Thyroid gland (tissue), 4 donors: ENCODE data around the gene PPP2R2B. TPM values are rescaled to one million over a fixed set of nuclear protein-coding genes. Genes with fewer than 3 reads are reported as not detected.
"Not testable (repeated sequence)": the region's sequence is repeated elsewhere in the genome, so short reads cannot be mapped to it uniquely, and the experiment has no call there.

Source experiments
- DNase-seq, 2 donors: peaks; one replicate each; pipeline ENCODE4 v3.0.0-alpha.2; 2019
- H3K27ac ChIP-seq, 3 donors: fragments of 200-600 bp; sonication (generic); 1 replicate in 2 of 3; 2 replicates in 1 of 3; pipeline ENCODE4 v1.5.1; 2016 to 2019; ENCODE audit warnings: mild to moderate bottlenecking in 1 of 3, moderate library complexity in 1 of 3
- H3K27me3 ChIP-seq: fragments of 200-600 bp; sonication (generic); one replicate; pipeline ENCODE4 v1.5.1; 2019
- H3K36me3 ChIP-seq, 2 donors: fragments of 200-600 bp; sonication (generic); one replicate each; pipeline ENCODE4 v1.5.1; 2016 to 2019
- H3K4me1 ChIP-seq, 2 donors: fragments of 200-600 bp; sonication (generic); one replicate each; pipeline ENCODE4 v1.5.1; 2017 to 2019
- H3K4me3 ChIP-seq, 3 donors: fragments of 200-600 bp; sonication (generic); replicated peaks in 1 of 3; 1 replicate in 2 of 3; 2 replicates in 1 of 3; pipeline ENCODE4 v1.5.1; 2016; ENCODE audit warnings: mild to moderate bottlenecking in 1 of 3
- H3K9me3 ChIP-seq: fragments of 200-600 bp; sonication (generic); one replicate; pipeline ENCODE4 v1.5.1; 2017
- POLR2A ChIP-seq, 2 donors: fragments of 450-650 bp; IDR thresholded peaks; one replicate each; pipeline ENCODE4 v1.6.1; 2017; ENCODE audit warnings: antibody characterized with exemption in 2 of 2, mild to moderate bottlenecking in 2 of 2, moderate library complexity in 1 of 2
- WGBS, 2 donors: methylation state at CpG; one replicate each; pipeline ENCODE4 v1.1.5; 2017; 5-methylcytosine and 5-hydroxymethylcytosine counted together
- intact Hi-C: fragments of 100-400 bp; cut with DNase I; formaldehyde crosslinking; loops from one replicate; pipeline ENCODE4 v1.15.1; 2023
- total RNA-seq, 4 donors: library from RNA; depleted of rRNA; stranded (reverse); fragments of >200 nt; gene quantifications; one replicate each; pipeline ENCODE4 v1.2.3, GENCODE V29; 2016
- TF ChIP-seq, protein P1 (sequence below), 6 experiments: fragments of 200-600 bp in 3 of 6; fragments of 450-650 bp in 3 of 6; sonication (generic) in 3 of 6; IDR thresholded peaks; one replicate each; pipeline ENCODE4 v1.5.1; 2016 to 2019; ENCODE audit warnings: antibody characterized with exemption in 6 of 6, mild to moderate bottlenecking in 2 of 6, inconsistent platforms in 1 of 6, moderate library complexity in 1 of 6

PPP2R2B gene
- total RNA-seq, 4 donors from 2014 or later: 1.1 to 5.0 (median 2.9) TPM

- no peaks in the 10 kb centered on the region for H3K36me3 ChIP-seq
- WGBS, 2 donors: 54 to 75% methylated on average over 1 of the region's 1 CpG
- H3K9me3 ChIP-seq: no peaks in the 10 kb centered on the region
- intact Hi-C loops: no loop called here
- H3K4me3 ChIP-seq: no peak overlapping the region
- H3K27me3 ChIP-seq: no peaks in the 10 kb centered on the region
- TF ChIP-seq, protein P1, sequence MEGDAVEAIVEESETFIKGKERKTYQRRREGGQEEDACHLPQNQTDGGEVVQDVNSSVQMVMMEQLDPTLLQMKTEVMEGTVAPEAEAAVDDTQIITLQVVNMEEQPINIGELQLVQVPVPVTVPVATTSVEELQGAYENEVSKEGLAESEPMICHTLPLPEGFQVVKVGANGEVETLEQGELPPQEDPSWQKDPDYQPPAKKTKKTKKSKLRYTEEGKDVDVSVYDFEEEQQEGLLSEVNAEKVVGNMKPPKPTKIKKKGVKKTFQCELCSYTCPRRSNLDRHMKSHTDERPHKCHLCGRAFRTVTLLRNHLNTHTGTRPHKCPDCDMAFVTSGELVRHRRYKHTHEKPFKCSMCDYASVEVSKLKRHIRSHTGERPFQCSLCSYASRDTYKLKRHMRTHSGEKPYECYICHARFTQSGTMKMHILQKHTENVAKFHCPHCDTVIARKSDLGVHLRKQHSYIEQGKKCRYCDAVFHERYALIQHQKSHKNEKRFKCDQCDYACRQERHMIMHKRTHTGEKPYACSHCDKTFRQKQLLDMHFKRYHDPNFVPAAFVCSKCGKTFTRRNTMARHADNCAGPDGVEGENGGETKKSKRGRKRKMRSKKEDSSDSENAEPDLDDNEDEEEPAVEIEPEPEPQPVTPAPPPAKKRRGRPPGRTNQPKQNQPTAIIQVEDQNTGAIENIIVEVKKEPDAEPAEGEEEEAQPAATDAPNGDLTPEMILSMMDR (IDR thresholded peaks at IDR 0.05): no peak
- no peak for TF ChIP-seq POLR2A (IDR thresholded peaks at IDR 0.05)
- no peaks in the 10 kb centered on the region for H3K4me1 ChIP-seq
- no peak overlapping the region for H3K27ac ChIP-seq
- DNase-seq: no peak
Measured at GRCh38 chr5:146622391-146622790, 256.2 kb downstream of the PPP2R2B start.

- intact Hi-C loops: no loop called here
- H3K27ac ChIP-seq: no peak overlapping the region
- DNase-seq: no peak
- TF ChIP-seq, protein P1 (IDR thresholded peaks at IDR 0.05): no peak
- TF ChIP-seq POLR2A (IDR thresholded peaks at IDR 0.05): no peak
- no peaks in the 10 kb centered on the region for H3K4me1 ChIP-seq
- no peaks in the 10 kb centered on the region for H3K36me3 ChIP-seq
- H3K27me3 ChIP-seq: no peaks in the 10 kb centered on the region
- H3K9me3 ChIP-seq: no peaks in the 10 kb centered on the region
- H3K4me3 ChIP-seq: no peak overlapping the region
- 43 to 44% methylated on average over 4 to 5 of the region's 5 CpGs for WGBS, 2 donors
Measured at GRCh38 chr5:146620669-146621051, 257.9 kb downstream of the PPP2R2B start.

DNA sequence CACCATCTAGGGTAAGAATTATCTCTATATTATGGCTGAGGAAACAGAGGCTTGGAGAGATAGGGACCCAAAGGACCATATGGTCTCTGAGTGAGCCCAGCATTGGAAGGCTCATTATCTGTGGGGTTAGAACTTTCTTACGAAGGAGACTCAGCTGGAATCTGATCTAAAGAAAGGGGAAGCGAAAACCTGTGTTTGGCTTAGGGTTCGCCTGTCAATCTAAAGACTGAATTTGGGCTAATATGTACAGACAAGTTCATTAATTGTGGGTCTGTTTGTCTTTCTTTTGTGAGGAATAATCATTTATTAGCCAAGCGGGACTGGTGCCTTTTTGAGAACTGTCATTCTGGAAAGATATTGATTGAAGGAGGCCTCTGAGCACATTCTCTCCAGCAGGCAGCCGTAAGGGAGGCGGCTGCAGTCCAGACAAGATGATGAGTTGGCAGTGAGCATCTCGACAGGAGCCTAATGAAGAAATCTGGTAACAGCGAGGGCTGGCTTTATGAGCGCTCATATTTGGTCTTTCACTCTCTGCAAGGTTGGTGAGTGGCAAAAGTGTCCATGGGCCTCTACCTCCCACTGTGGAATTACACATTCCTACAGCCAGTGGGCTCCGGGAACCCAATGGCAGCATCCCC lies 258.4 kb downstream of the PPP2R2B start:
- H3K36me3 ChIP-seq: no peaks in the 10 kb centered on the region
- DNase-seq: no peak
- intact Hi-C loops: no loop called here
- H3K9me3 ChIP-seq: no peaks in the 10 kb centered on the region
- WGBS, 2 donors: 86 to 88% methylated on average over 10 of the region's 10 CpGs
- H3K27ac ChIP-seq: no peak overlapping the region
- no peaks in the 10 kb centered on the region for H3K27me3 ChIP-seq
- no peak overlapping the region for H3K4me3 ChIP-seq
- no peak for TF ChIP-seq POLR2A (IDR thresholded peaks at IDR 0.05)
- TF ChIP-seq, protein P1 (IDR thresholded peaks at IDR 0.05): no peak
- no peaks in the 10 kb centered on the region for H3K4me1 ChIP-seq

- Histone ChIP-seq H3K4me1 (no peaks in the 10 kb centered on the region), H3K27me3 (no peaks in the 10 kb centered on the region), H3K4me3 (no peak overlapping the region), H3K36me3 (no peaks in the 10 kb centered on the region), H3K9me3 (no peaks in the 10 kb centered on the region), H3K27ac (no peak overlapping the region)
- intact Hi-C loops: no loop called here
- no peak for DNase-seq
- TF ChIP-seq, protein P1 (IDR thresholded peaks at IDR 0.05): no peak
- no peak for TF ChIP-seq POLR2A (IDR thresholded peaks at IDR 0.05)
- WGBS, 2 donors: 76 to 85% methylated on average over 6 of the region's 6 CpGs
Measured at GRCh38 chr5:146618434-146618833, 260.1 kb downstream of the PPP2R2B start.

DNA sequence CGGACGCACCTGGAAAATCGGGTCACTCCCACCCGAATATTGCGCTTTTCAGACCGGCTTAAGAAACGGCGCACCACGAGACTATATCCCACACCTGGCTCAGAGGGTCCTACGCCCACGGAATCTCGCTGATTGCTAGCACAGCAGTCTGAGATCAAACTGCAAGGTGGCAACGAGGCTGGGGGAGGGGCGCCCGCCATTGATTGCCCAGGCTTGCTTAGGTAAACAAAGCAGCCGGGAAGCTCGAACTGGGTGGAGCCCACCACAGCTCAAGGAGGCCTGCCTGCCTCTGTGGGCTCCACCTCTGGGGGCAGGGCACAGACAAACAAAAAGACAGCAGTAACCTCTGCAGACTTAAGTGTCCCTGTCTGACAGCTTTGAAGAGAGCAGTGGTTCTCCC lies 268.8 kb downstream of the PPP2R2B start:
- H3K4me3 ChIP-seq, H3K4me1 ChIP-seq, DNase-seq, H3K27me3 ChIP-seq, H3K9me3 ChIP-seq, H3K36me3 ChIP-seq, intact Hi-C loops, H3K27ac ChIP-seq: not testable (repeated sequence)
- WGBS, 2 donors: no CpG with 5 or more reads among the region's 17 CpGs
